DOHH2 (cell line): ENCODE data around the gene TRMT13.

Experiments used
- H3F3A ChIP-seq: fragments of 200-600 bp; sonication (generic), shearing (Covaris generic); 2 replicates; pipeline ENCODE4 v1.6.0; 2016; ENCODE audit warnings: antibody characterized with exemption, mild to moderate bottlenecking; ENCODE audit not compliant: control insufficient read depth, insufficient read depth
- H3K27ac ChIP-seq: fragments of 200-600 bp; sonication (generic); 2 replicates; pipeline ENCODE4 v1.5.1; 2014; ENCODE audit warnings: low read depth, mild to moderate bottlenecking, low read length, moderate library complexity
- H3K27me3 ChIP-seq: fragments of 200-600 bp; sonication (generic); 2 replicates; pipeline ENCODE4 v1.6.1; 2014; ENCODE audit warnings: mild to moderate bottlenecking, low read length, mixed read lengths; ENCODE audit not compliant: control insufficient read depth
- H3K36me3 ChIP-seq: fragments of 200-600 bp; sonication (generic); 2 replicates; pipeline ENCODE4 v1.6.1; 2014; ENCODE audit warnings: mild to moderate bottlenecking, low read length, moderate library complexity, mixed read lengths; ENCODE audit not compliant: control insufficient read depth
- H3K4me1 ChIP-seq: fragments of 200-600 bp; sonication (generic); 2 replicates; pipeline ENCODE4 v1.6.1; 2014; ENCODE audit warnings: mild to moderate bottlenecking, low read length, mixed read lengths; ENCODE audit not compliant: control insufficient read depth
- H3K4me2 ChIP-seq: fragments of 200-600 bp; sonication (generic); 2 replicates; pipeline ENCODE4 v1.6.0; 2014; ENCODE audit warnings: mild to moderate bottlenecking, low read length, moderate library complexity
- H3K4me3 ChIP-seq: fragments of 200-600 bp; sonication (generic); 2 replicates; pipeline ENCODE4 v1.5.1; 2014; ENCODE audit warnings: mild to moderate bottlenecking, low read length, mixed read lengths
- H3K79me2 ChIP-seq: fragments of 200-600 bp; sonication (generic); 2 replicates; pipeline ENCODE4 v1.6.1; 2014; ENCODE audit warnings: mild to moderate bottlenecking, low read length, mixed read lengths; ENCODE audit not compliant: control insufficient read depth
- H3K9me2 ChIP-seq: fragments of 200-600 bp; sonication (generic); replicated peaks from 2 replicates; pipeline ENCODE4 v1.6.1; 2014; ENCODE audit warnings: mild to moderate bottlenecking, low read length, mixed read lengths; ENCODE audit not compliant: control insufficient read depth
- H3K9me3 ChIP-seq: fragments of 200-600 bp; sonication (generic); 2 replicates; pipeline ENCODE4 v1.6.1; 2014; ENCODE audit warnings: antibody characterized with exemption, low read length, mixed read lengths; ENCODE audit not compliant: control insufficient read depth, insufficient read depth
- H4K20me1 ChIP-seq: fragments of 200-600 bp; sonication (generic); 2 replicates; pipeline ENCODE4 v1.6.0; 2014; ENCODE audit warnings: low read depth, mild to moderate bottlenecking, antibody characterized with exemption, low read length, moderate library complexity; ENCODE audit not compliant: control insufficient read depth, insufficient read depth
- CTCF ChIP-seq: fragments of 200-600 bp; sonication (generic); IDR thresholded peaks from one replicate; pipeline ENCODE4 v1.5.1; 2014; ENCODE audit warnings: antibody characterized with exemption, mild to moderate bottlenecking, low read depth, low read length; ENCODE audit not compliant: poor library complexity, severe bottlenecking
- EZH2phosphoT487 ChIP-seq: fragments of 200-600 bp; sonication (generic); IDR thresholded peaks from 2 replicates; pipeline ENCODE4 v1.6.1; 2017; ENCODE audit warnings: borderline replicate concordance, mild to moderate bottlenecking, antibody characterized with exemption, low read length, moderate library complexity, mixed read lengths

The TRMT13 gene

GRCh38 chr1:100109554-100110066 lies 23.4 kb upstream of the TRMT13 start:
- Histone ChIP-seq H3F3A (peaks cover 13% of the 10 kb centered on the region), H3K36me3 (peaks cover 55% of the 10 kb centered on the region), H3K4me2 (no peak overlapping the region), H3K27ac (no peak overlapping the region), H3K9me3 (no peaks in the 10 kb centered on the region), H3K27me3 (no peaks in the 10 kb centered on the region), H3K4me3 (no peak overlapping the region), H3K9me2 (no peaks in the 10 kb centered on the region), H4K20me1 (no peaks in the 10 kb centered on the region), H3K4me1 (no peaks in the 10 kb centered on the region), H3K79me2 (peaks cover 5% of the 10 kb centered on the region; the same call in 1 of the 2 replicates)
- TF ChIP-seq CTCF: no peak
- TF ChIP-seq EZH2phosphoT487: no peak

GRCh38 chr1:100115524-100115923 lies 17.4 kb upstream of the TRMT13 start:
- no peaks in the 10 kb centered on the region for H3K9me3 ChIP-seq
- peaks cover 5% of the 10 kb centered on the region; the same call in 1 of the 2 replicates for H3K79me2 ChIP-seq
- no peak overlapping the region for H3K4me2 ChIP-seq
- no peaks in the 10 kb centered on the region for H4K20me1 ChIP-seq
- no peak overlapping the region for H3K27ac ChIP-seq
- H3K36me3 ChIP-seq: peaks cover 49% of the 10 kb centered on the region
- no peaks in the 10 kb centered on the region for H3K4me1 ChIP-seq
- H3K4me3 ChIP-seq: no peak overlapping the region
- peaks cover 12% of the 10 kb centered on the region; the same call in 1 of the 2 replicates for H3F3A ChIP-seq
- no peaks in the 10 kb centered on the region for H3K9me2 ChIP-seq
- TF ChIP-seq CTCF (no peak), EZH2phosphoT487 (no peak)
- no peaks in the 10 kb centered on the region for H3K27me3 ChIP-seq

- peaks cover 2% of the 10 kb centered on the region; the same call in 1 of the 2 replicates for H3F3A ChIP-seq
- H3K27ac ChIP-seq: no peak overlapping the region
Measured at GRCh38 chr1:100122177-100122576, 10.8 kb upstream of the TRMT13 start.

More at GRCh38 chr1:100122177-100122576, 10.8 kb upstream of the TRMT13 start:
- no peaks in the 10 kb centered on the region for H3K4me1 ChIP-seq
- no peaks in the 10 kb centered on the region for H4K20me1 ChIP-seq
- H3K9me2 ChIP-seq: no peaks in the 10 kb centered on the region
- H3K36me3 ChIP-seq: peaks cover 61% of the 10 kb centered on the region
- no peaks in the 10 kb centered on the region for H3K9me3 ChIP-seq
- no peak for TF ChIP-seq CTCF
- TF ChIP-seq EZH2phosphoT487: no peak
- no peaks in the 10 kb centered on the region for H3K27me3 ChIP-seq
- no peak overlapping the region for H3K4me3 ChIP-seq
- no peak overlapping the region for H3K4me2 ChIP-seq
- H3K79me2 ChIP-seq: peaks cover 24% of the 10 kb centered on the region
